ENCODE results near the gene MCM3AP.

The MCM3AP gene

GRCh38 chr21:46323227-46323709, 37.9 kb upstream of the MCM3AP start:
- Histone ChIP-seq H3K27me3 (ENCODE audit: control insufficient read depth, insufficient read depth, low read length) (no peaks in the 10 kb centered on the region), H3K36me3 (ENCODE audit: control insufficient read depth, insufficient read depth, low read length) (no peaks in the 10 kb centered on the region), H3K27ac (ENCODE audit: low read length) (no peak overlapping the region), H3K4me3 (ENCODE audit: low read length) (peak overlapping the region; percentile 47), H3K9me3 (ENCODE audit: control insufficient read depth, insufficient read depth, low read length) (no peaks in the 10 kb centered on the region), H3K4me1 (ENCODE audit: control insufficient read depth, insufficient read depth, low read length) (peaks cover 9% of the 10 kb centered on the region)
- WGBS (ENCODE audit: insufficient coverage, insufficient read length): no CpG with 5 or more reads among the region's 34 CpGs
- no peak for DNase-seq (ENCODE audit: low read depth, low spot score)

GRCh38 chr21:46322351-46323226, 37.2 kb upstream of the MCM3AP start:
- WGBS (ENCODE audit: insufficient coverage, insufficient read length): no CpG with 5 or more reads among the region's 50 CpGs
- H3K4me3 ChIP-seq (ENCODE audit: low read length): peak overlapping the region; percentile 47
- no peaks in the 10 kb centered on the region for H3K27me3 ChIP-seq (ENCODE audit: control insufficient read depth, insufficient read depth, low read length)
- DNase-seq (ENCODE audit: low read depth, low spot score): no peak
- no peak overlapping the region for H3K27ac ChIP-seq (ENCODE audit: low read length)
- peaks cover 12% of the 10 kb centered on the region for H3K4me1 ChIP-seq (ENCODE audit: control insufficient read depth, insufficient read depth, low read length)
- no peaks in the 10 kb centered on the region for H3K36me3 ChIP-seq (ENCODE audit: control insufficient read depth, insufficient read depth, low read length)
- H3K9me3 ChIP-seq (ENCODE audit: control insufficient read depth, insufficient read depth, low read length): no peaks in the 10 kb centered on the region

GRCh38 chr21:46320331-46320801, 35.0 kb upstream of the MCM3AP start:
- no CpG with 5 or more reads among the region's 4 CpGs for WGBS (ENCODE audit: insufficient coverage, insufficient read length)
- H3K36me3 ChIP-seq (ENCODE audit: control insufficient read depth, insufficient read depth, low read length): no peaks in the 10 kb centered on the region

GRCh38 chr21:46319186-46319585, 33.8 kb upstream of the MCM3AP start:
- no CpG with 5 or more reads among the region's 7 CpGs for WGBS (ENCODE audit: insufficient coverage, insufficient read length)
- Histone ChIP-seq H3K27me3 (ENCODE audit: control insufficient read depth, insufficient read depth, low read length) (no peaks in the 10 kb centered on the region), H3K9me3 (ENCODE audit: control insufficient read depth, insufficient read depth, low read length) (no peaks in the 10 kb centered on the region), H3K4me1 (ENCODE audit: control insufficient read depth, insufficient read depth, low read length) (peaks cover 11% of the 10 kb centered on the region), H3K4me3 (ENCODE audit: low read length) (no peak overlapping the region), H3K36me3 (ENCODE audit: control insufficient read depth, insufficient read depth, low read length) (peaks cover 2% of the 10 kb centered on the region; the same call in 1 of the 2 replicates), H3K27ac (ENCODE audit: low read length) (no peak overlapping the region)
- DNase-seq (ENCODE audit: low read depth, low spot score): no peak

More at GRCh38 chr21:46320331-46320801, 35.0 kb upstream of the MCM3AP start:
- no peaks in the 10 kb centered on the region for H3K27me3 ChIP-seq (ENCODE audit: control insufficient read depth, insufficient read depth, low read length)
- H3K4me1 ChIP-seq (ENCODE audit: control insufficient read depth, insufficient read depth, low read length): peaks cover 11% of the 10 kb centered on the region
- no peak overlapping the region for H3K27ac ChIP-seq (ENCODE audit: low read length)
- no peak for DNase-seq (ENCODE audit: low read depth, low spot score)
- no peak overlapping the region for H3K4me3 ChIP-seq (ENCODE audit: low read length)
- H3K9me3 ChIP-seq (ENCODE audit: control insufficient read depth, insufficient read depth, low read length): no peaks in the 10 kb centered on the region

GRCh38 chr21:46318464-46318845, 33.0 kb upstream of the MCM3AP start:
- Histone ChIP-seq H3K27me3 (ENCODE audit: control insufficient read depth, insufficient read depth, low read length) (no peaks in the 10 kb centered on the region), H3K9me3 (ENCODE audit: control insufficient read depth, insufficient read depth, low read length) (no peaks in the 10 kb centered on the region), H3K4me1 (ENCODE audit: control insufficient read depth, insufficient read depth, low read length) (peaks cover 11% of the 10 kb centered on the region), H3K27ac (ENCODE audit: low read length) (no peak overlapping the region), H3K4me3 (ENCODE audit: low read length) (no peak overlapping the region), H3K36me3 (ENCODE audit: control insufficient read depth, insufficient read depth, low read length) (peaks cover 2% of the 10 kb centered on the region; the same call in 1 of the 2 replicates)
- DNase-seq (ENCODE audit: low read depth, low spot score): no peak
- no CpG with 5 or more reads among the region's 4 CpGs for WGBS (ENCODE audit: insufficient coverage, insufficient read length)

- no CpG with 5 or more reads among the region's 20 CpGs for WGBS (ENCODE audit: insufficient coverage, insufficient read length)
- Histone ChIP-seq H3K27me3 (ENCODE audit: control insufficient read depth, insufficient read depth, low read length) (no peaks in the 10 kb centered on the region), H3K36me3 (ENCODE audit: control insufficient read depth, insufficient read depth, low read length) (peaks cover 6% of the 10 kb centered on the region), H3K4me1 (ENCODE audit: control insufficient read depth, insufficient read depth, low read length) (peaks cover 11% of the 10 kb centered on the region), H3K27ac (ENCODE audit: low read length) (no peak overlapping the region), H3K9me3 (ENCODE audit: control insufficient read depth, insufficient read depth, low read length) (no peaks in the 10 kb centered on the region; the same call in 1 of the 2 replicates), H3K4me3 (ENCODE audit: low read length) (no peak overlapping the region)
- no peak for DNase-seq (ENCODE audit: low read depth, low spot score)
Observed at GRCh38 chr21:46317710-46318463, 32.5 kb upstream of the MCM3AP start.

- Histone ChIP-seq H3K9me3 (ENCODE audit: control insufficient read depth, insufficient read depth, low read length) (no peaks in the 10 kb centered on the region; the same call in 1 of the 2 replicates), H3K27ac (ENCODE audit: low read length) (no peak overlapping the region), H3K4me1 (ENCODE audit: control insufficient read depth, insufficient read depth, low read length) (peaks cover 9% of the 10 kb centered on the region; the same call in 1 of the 2 replicates), H3K4me3 (ENCODE audit: low read length) (no peak overlapping the region), H3K27me3 (ENCODE audit: control insufficient read depth, insufficient read depth, low read length) (no peaks in the 10 kb centered on the region), H3K36me3 (ENCODE audit: control insufficient read depth, insufficient read depth, low read length) (peaks cover 6% of the 10 kb centered on the region)
- DNase-seq (ENCODE audit: low read depth, low spot score): no peak
- no CpG with 5 or more reads among the region's 14 CpGs for WGBS (ENCODE audit: insufficient coverage, insufficient read length)
Observed at GRCh38 chr21:46316708-46317324, 31.4 kb upstream of the MCM3AP start.

- Histone ChIP-seq H3K27ac (ENCODE audit: low read length) (no peak overlapping the region), H3K36me3 (ENCODE audit: control insufficient read depth, insufficient read depth, low read length) (peaks cover 8% of the 10 kb centered on the region), H3K4me1 (ENCODE audit: control insufficient read depth, insufficient read depth, low read length) (peaks cover 9% of the 10 kb centered on the region; the same call in 1 of the 2 replicates), H3K9me3 (ENCODE audit: control insufficient read depth, insufficient read depth, low read length) (no peaks in the 10 kb centered on the region; the same call in 1 of the 2 replicates), H3K27me3 (ENCODE audit: control insufficient read depth, insufficient read depth, low read length) (no peaks in the 10 kb centered on the region), H3K4me3 (ENCODE audit: low read length) (no peak overlapping the region)
- no CpG with 5 or more reads among the region's 22 CpGs for WGBS (ENCODE audit: insufficient coverage, insufficient read length)
- no peak for DNase-seq (ENCODE audit: low read depth, low spot score)
Observed at GRCh38 chr21:46314441-46315020, 29.1 kb upstream of the MCM3AP start.

GRCh38 chr21:46312949-46313348, 27.5 kb upstream of the MCM3AP start:
- Histone ChIP-seq H3K9me3 (ENCODE audit: control insufficient read depth, insufficient read depth, low read length) (no peaks in the 10 kb centered on the region; the same call in 1 of the 2 replicates), H3K36me3 (ENCODE audit: control insufficient read depth, insufficient read depth, low read length) (peaks cover 13% of the 10 kb centered on the region), H3K4me1 (ENCODE audit: control insufficient read depth, insufficient read depth, low read length) (peaks cover 2% of the 10 kb centered on the region; the same call in 1 of the 2 replicates), H3K27ac (ENCODE audit: low read length) (no peak overlapping the region), H3K4me3 (ENCODE audit: low read length) (no peak overlapping the region), H3K27me3 (ENCODE audit: control insufficient read depth, insufficient read depth, low read length) (no peaks in the 10 kb centered on the region)
- no peak for DNase-seq (ENCODE audit: low read depth, low spot score)
- WGBS (ENCODE audit: insufficient coverage, insufficient read length): no CpG with 5 or more reads among the region's 5 CpGs

- Histone ChIP-seq H3K4me3 (ENCODE audit: low read length) (no peak overlapping the region), H3K36me3 (ENCODE audit: control insufficient read depth, insufficient read depth, low read length) (peaks cover 13% of the 10 kb centered on the region), H3K27ac (ENCODE audit: low read length) (no peak overlapping the region), H3K27me3 (ENCODE audit: control insufficient read depth, insufficient read depth, low read length) (no peaks in the 10 kb centered on the region), H3K9me3 (ENCODE audit: control insufficient read depth, insufficient read depth, low read length) (no peaks in the 10 kb centered on the region; the same call in 1 of the 2 replicates), H3K4me1 (ENCODE audit: control insufficient read depth, insufficient read depth, low read length) (no peaks in the 10 kb centered on the region)
- DNase-seq (ENCODE audit: low read depth, low spot score): no peak
Observed at GRCh38 chr21:46311568-46311967, 26.2 kb upstream of the MCM3AP start.
